Measurements from ENCODE around the gene CCDC78. TPM values are rescaled to one million over a fixed set of nuclear protein-coding genes. Genes with fewer than 3 reads are reported as not detected.
"Not testable (repeated sequence)": the region's sequence is repeated elsewhere in the genome, so short reads cannot be mapped to it uniquely, and the experiment has no call there.

Gene CCDC78
- polyA plus RNA-seq, 4 donors, result 1.1 to 3.6 (median 1.8) TPM

DNA sequence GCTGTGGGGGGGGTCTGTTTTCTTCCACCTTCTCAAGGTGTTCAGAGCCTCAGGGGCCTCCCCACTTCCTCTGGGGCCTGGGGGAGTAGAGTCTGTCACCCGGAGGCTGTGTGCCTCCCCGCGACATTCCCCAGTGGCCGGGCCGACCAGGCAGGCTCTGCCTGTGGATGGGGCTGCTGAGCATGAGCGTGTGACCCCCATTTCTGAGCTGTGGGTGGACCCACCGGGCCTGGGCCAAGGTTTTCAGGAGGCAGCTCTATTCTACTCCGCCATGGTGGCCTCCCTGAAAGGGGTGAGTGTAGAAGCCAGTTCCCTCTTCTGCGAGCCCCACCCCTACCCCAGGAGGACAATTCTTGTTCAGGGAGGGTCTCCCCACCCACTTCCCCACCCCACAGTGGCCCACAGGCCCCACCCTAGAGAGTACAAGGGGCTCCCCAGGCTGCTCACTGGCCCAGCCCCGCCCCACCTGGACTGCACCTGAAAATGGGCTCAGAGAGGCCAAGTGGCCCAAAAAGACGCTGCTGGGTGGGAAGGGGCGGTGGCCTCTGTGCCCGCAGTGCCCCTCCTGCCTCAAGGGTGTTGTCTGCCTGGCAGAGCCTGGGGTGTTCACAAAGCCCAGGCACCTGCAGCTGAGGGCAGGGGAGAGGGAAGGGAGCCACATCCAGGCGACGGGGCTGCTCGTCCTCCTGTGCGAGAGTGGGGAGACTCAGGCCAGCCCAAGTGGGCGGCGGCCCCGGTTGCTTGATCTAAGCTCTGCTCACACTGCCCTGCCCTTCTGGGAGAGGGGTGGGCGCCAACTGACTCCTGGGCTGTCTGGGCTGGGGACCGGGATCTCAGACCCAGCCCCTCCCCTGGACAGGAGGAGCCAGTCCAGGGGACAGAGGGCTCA lies 35.6 kb upstream of the CCDC78 start:
- no peak for DNase-seq (ENCODE audit: low read depth in 4 of 4, low spot score in 3 of 4)

DNA sequence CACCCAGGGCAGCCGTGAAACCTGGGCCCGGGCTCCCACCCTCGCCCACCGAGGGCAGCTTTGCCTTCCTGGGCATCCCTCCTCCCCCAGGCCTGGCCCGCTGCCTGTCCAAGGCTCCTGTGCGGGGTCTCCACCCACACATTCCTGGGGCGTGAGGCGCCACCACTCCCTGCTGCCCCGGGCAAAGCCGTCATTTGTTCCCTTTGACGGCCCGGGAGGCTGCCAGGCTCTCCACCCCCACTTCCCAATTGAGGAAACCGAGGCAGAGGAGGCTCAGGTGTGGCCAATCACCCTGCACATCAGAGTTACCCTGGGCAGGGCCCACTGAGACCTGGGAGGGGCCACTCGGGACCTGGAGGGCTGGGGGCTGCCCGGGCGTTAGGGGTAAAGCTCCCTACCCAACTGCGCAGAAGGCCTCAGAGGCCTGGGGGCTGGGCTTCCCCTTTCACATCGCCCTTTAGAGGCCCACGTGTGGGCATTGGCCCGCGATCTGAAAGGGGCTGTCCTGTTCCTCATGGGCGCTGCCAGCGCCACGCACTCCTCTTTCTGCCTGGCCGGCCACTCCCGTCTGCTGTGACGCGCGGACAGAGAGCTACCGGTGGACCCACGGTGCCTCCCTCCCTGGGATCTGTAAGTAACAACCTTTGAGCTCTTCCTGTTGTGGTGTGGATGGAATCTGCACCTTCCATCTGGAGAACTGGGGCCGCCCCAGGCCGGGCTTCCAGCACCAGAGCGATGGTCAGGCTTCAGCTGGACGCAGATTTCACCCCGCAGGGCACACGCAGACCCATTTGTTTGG lies 34.5 kb upstream of the CCDC78 start, which contains the start of gene MSLN:
MSLN (plus strand) TSS at position 190 of the 799 bp plus-strand sequence. CDS start 1,947 bp downstream, outside the sequence.
- no peak for DNase-seq (ENCODE audit: low read depth in 4 of 4, low spot score in 3 of 4)

DNA sequence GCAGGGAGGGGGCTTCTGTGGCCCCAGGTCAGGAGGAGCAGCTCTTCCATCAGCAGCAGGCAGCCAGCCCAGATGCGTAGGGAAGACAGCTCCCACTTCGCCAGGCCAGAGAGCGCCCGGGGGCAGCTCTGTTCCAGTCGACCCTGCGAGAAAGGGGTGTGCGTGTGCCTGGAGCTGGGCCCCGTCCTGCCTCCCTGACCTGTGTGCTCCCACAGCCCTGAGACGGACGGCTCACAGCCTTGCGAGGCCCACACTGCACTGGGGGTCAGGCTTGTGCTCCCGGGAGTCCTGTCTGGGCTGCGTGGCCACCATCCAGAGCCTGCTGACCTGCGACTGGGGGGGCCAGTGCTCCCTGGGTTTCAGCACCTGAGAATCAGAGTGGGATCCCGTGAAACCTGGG lies 33.8 kb upstream of the CCDC78 start:
- DNase-seq (ENCODE audit: low read depth in 4 of 4, low spot score in 3 of 4), result no peak

DNA sequence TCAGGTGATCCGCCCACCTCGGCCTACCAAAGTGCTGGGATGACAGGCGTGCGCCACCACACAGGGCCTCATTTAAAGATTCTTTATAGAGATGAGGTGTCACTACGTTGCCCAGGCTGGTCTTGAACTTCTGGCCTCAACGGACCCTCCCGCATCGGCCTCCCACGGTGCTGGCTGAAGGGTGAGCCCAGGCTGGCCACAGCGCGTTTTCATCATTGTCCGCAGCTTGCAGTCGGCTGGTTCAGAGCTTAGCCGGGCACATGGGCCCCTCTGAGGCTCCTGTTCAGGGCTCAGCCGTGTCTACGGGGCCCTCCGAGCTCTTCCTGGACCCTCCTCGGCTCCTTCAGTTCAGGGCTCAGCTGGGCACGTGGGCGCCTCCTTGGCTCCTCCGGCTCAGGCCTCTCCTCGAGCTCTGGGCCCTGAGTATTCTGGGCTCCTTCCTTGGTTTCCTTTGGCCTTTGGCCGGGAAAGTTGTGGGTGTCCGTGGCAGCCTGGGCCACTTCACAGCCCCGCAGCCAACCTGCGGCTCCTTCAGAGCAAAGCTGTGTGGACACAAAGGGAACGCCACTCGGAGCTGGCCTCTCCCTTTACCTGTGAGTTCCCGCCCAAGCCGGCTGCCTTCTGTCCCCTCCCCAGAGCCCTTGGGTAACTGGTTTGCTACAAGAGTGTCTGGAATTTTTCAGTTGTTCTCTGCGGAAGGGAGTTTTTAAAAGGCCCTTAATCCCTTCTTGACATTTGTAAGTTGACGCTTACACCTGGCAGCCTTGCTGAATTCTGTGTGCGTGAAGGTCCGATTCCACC lies 33.1 kb upstream of the CCDC78 start:
- DNase-seq (ENCODE audit: low read depth in 4 of 4, low spot score in 3 of 4), result no peak

DNA sequence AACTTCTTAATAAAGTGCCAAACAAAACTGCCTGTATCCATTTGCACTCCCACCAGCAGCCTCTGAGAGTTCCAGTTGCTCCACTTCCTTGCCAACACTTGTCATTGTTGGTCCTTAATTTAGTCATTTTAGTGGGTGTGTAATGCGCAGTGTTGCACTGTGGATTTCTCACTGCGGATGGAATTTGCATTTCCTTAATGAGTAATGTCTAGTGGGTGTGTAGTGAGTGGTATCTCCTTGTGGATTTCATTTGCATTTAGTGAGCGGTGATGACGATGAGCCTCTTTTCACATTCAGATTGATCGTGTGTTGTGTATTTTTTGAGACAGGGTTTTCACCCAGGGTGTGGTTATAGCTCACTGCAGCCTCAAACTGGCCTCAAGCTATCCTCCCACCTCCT lies 30.2 kb upstream of the CCDC78 start:
- no peak for DNase-seq (ENCODE audit: low read depth in 4 of 4, low spot score in 3 of 4)

DNA sequence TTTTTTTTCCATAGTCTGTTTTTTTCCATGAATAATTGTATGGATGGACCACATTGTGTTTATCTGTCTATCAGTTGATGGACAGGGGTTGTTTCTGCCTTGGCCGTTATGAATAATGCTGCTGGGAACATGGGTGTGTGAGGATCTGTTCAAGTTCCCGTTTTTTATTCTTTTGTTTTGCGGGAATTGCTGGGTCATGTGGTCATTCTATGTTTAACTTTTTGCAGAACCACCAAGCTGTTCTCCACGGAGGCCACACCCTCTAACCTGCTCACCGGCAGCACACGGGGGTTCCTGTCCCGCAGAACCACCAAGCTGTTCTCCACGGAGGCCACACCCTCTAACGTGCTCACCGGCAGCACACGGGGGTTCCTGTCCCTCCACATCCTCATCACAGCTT lies 28.4 kb upstream of the CCDC78 start:
- no peak for DNase-seq (ENCODE audit: low read depth in 4 of 4, low spot score in 3 of 4)

DNA sequence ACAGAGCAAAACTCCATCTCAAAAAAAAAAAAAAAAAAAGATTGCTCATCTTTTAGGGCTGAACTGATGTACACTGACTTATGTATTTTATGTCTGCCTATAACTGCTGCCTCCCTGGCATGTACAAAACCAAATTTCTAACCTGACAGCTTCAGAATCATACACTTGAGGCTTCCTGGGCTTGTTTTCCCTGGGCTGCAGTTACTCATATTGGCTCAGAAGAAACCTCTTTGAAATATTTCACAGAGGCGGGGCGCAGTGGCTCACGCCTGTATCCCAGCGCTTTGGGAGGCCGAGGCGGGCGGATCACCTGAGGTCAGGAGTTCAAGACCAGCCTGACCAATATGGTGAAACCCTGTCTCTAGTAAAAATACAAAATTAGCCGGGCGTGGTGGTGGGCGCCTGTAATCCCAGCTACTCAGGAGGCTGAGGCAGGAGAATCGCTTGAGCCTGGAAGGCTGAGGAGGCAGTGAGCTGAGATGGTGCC lies 27.9 kb upstream of the CCDC78 start:
- DNase-seq (ENCODE audit: low read depth in 4 of 4, low spot score in 3 of 4), result not testable (repeated sequence)

DNA sequence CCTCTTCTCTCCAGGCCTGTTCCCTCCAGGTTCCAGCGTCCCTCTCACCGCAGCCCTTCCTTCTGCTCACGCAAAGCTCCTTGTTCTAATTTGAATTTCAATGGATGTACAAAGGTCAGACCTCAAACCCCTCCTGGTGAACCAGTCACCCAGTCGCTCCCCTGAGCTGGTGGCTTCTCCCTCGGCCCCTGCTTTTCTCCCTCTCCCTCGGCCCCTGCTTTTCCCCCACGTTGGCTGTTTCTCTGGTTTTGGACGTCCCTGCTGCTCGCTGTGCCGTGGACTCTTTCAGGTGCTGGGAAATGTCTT lies 25.7 kb upstream of the CCDC78 start:
- DNase-seq (ENCODE audit: low read depth in 4 of 4, low spot score in 3 of 4), result no peak

DNA sequence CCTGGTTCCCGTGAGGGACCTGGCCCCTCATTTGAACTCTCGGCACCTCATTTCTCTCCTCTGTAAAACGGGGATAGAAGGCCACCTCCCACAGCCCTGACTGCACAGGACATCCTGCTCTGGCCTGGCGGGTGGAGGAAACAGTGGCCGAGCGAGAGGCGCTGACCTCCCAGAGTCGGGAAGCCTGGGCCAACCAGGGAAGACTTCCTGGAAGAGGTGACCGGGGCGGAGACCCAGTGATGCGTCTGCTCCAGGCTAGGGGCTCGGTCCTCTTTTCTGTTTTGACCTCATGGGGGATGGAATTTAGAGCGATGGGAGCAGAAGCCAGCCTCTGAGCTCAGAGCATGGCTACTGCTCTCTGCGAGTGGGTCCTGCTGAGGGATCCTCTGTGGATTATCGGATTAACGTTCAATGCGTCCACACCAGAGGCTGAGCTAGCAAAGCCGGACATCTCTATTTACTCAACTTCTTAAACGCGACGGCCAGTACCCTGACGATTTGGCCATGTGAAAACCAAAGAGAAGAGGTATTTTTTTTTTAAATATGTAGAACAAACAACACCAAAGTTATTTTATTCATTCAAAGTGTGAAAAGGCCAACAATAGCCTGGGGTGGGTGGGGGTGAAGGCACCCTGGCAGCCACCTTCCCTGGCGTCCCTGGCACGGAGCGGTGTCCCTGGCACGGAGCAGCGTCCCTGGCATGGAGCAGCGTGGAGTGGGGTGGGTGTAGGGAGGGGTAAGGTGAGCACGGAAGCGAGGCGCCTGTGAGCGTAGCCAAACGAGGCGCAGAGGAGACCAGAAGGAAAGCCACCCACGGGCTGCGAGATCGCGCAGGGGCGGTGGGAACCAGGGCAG lies 25.1 kb upstream of the CCDC78 start:
- DNase-seq (ENCODE audit: low read depth in 4 of 4, low spot score in 3 of 4), result no peak

DNA sequence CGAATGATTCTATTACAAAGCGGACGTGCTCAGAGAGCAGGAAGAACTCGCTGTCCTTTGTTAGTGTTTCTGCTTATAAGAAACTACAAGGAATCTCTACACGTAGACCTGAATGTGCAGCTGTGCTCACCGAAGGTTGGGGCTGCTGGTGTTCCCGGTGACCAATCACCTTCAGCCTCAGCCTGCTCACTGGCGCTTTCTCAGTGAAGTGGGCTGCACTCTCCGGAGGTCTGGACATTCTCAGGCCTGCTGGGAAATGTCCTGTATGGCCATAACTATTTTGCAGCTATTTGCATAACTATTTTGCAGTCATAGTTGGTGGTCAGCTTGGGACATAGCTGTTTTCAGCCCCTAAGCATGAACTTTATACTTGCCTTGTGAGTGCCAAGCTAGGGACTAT lies 24.2 kb upstream of the CCDC78 start:
- no peak for DNase-seq (ENCODE audit: low read depth in 4 of 4, low spot score in 3 of 4)

DNA sequence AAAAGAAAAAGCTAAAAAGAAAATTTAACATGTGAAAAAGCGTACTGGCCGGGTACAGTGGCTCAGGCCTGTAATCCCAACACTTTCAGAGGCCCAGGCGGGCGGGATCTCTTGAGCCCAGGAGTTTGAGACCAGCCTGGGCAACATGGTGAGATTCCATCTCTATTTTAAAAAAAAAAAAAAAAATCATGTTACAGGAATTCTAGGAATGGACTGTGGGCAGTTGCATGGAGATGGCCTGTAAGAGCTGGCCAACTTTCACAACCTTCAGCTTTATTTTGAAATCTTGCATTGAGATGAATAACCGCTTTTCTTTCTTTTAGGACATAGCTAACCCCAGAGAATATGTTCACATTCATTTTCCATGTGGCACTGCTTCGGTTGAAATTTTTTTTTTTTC lies 22.8 kb upstream of the CCDC78 start:
- DNase-seq (ENCODE audit: low read depth in 4 of 4, low spot score in 3 of 4), result no peak

DNA sequence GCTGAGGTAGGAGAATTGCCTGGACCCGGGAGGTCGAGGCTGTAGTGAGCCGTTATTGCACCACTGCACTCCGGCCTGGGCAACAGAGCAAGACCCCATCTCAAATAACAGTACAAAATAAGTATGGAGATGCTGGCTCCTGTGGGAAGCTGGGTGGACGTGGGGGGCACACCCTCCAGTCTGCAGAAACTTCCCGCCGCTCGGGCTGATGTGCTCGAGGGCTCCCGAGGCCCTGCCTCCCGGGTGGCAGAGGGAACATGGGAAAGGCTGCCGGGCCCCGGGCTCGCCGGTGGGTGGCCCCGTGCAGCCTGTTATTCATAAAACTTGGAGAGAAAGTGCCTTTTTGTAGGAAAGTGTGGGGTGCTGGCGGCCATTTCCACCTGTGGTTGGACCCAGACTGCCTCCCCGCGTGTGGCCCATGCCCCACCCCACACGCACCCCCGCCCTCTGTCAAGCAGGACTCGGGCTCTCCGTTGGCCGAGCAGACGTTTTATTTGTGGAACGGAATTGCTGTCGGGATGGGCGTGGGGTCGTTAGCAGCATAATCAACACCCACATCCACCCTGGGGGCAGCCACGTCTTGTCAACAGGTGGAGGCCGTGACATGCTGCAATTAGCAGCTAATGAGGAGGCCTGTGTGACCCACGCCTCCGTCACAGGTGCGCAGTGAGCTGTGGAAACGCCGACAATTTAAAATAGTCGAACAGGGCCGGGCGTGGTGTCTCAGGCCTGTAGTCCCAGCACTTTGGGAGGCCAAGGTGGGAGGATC lies 21.9 kb upstream of the CCDC78 start:
- DNase-seq (ENCODE audit: low read depth in 4 of 4, low spot score in 3 of 4), result no peak

DNA sequence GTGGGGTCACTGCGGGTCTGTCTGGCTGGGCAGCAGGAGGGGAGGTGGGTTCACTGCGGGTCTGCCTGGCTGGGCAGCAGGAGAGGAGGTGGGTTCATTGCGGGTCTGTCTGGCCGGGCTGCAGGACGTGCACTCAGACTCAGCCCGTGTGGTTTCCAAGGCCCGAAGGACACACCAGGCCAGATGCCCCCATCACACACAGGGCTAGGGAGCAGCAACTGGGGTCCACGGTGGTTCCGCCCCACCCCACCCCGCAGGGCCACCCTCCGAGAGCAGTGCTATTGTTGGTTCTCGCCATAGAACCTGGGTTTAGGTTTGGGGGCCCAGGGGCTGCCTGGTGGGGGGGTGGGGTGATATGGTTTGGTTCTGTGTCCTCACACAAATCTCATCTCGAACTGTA lies 20.4 kb upstream of the CCDC78 start:
- DNase-seq (ENCODE audit: low read depth in 4 of 4, low spot score in 3 of 4), result no peak

DNA sequence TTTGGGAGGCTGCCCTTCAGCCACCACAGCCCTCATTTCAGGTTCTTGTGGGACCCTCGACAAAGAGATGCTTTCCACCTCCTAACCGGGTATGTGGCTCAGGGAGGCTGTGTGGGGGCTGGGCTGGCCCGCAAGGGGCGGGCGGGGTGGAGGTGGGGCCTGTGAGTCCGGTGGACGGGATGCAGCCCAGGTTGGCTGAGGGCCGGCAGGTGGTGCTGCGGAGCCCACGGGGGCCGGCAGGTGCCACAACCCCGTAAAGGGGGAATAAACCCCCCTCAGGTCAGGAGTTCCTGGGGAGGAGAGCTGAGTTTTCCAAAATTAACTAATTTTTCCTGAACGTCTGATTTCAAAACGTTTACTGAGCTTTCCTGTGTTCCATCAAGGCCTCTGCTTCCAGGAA lies 19.5 kb upstream of the CCDC78 start:
- no peak for DNase-seq (ENCODE audit: low read depth in 4 of 4, low spot score in 3 of 4)

DNA sequence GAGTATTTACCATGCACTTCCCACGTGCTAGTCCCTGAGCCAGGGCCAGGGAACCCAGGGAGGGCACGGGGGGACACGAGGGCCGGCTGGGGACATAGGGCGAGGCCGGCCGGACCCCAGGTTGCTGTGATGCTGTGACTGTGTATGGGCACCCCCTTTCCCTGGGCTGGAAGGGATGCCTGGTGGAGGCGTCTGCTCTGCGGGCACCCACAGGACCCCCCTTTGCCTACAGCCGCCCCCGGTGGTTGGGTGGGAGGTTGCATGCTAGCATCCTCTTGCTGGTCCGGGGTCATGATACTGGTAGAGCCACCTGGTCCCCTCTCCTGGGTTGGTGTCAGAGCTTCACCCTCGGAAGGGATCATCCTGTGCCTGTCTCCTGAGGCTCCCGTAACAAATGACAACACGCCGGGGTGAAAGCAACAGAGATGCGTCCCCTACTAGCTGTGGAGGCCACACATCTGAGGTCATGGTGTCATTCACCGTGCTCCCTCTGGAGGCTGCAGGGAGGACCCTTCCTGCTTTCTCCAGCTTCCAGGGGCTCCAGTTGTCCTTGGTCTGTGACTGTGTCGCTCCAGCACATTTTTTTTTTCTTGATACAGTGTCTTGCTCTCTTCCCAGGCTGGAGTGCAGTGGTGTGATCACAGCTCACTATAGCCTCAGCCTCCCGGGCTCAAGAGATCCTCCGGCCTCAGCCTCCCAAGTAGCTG lies 17.7 kb upstream of the CCDC78 start:
- no peak for DNase-seq (ENCODE audit: low read depth in 4 of 4, low spot score in 3 of 4)

DNA sequence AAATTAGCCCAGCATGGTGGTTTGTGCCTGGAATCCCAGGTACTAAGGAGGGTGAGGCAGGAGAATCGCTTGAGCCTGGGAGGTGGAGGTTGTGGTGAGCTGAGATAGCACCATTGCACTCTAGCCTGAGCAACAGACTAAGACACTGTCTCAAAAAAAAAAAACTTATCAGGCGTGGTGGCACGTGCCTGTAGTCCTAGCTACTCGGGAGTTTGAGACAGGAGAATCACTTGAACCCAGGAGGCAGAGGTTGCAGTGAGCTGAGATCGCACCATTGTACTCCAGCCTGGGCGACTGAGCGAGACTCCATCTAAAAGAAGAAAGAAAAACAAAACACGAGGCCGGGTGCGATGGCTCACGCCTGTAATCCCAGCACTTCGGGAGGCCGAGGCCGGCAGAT lies 16.7 kb upstream of the CCDC78 start:
- DNase-seq (ENCODE audit: low read depth in 4 of 4, low spot score in 3 of 4), result not testable (repeated sequence)

DNA sequence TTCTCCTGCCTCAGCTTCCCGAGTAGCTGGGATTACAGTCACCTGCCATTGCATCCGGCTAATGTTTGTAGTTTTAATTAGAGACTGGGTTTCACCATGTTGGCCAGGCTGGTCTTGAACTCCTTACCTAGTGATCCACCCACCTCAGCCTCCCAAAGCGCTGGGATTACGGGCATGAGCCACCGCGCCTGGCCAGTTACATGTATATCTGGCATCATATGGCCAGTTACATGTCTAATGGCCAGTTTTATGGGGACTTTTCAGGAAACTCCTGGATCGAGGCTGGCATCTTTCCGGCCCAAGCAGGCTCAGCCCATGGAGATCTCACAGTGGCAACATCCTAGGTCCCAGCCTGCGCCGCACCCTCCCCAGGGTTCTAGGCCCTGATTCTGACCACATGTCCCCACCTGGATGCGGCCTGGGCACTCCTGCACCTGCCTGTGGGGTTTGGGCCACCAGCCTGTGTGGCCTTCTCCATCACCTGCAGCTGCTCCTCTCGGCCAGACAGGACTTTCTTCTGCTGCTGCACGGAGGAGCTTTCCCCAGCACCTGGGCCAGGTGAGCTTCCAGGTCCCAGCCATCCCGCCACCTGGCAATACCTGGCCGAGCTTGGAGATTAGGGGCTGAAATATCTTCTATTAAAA lies 15.9 kb upstream of the CCDC78 start:
- DNase-seq (ENCODE audit: low read depth in 4 of 4, low spot score in 3 of 4), result no peak

All from right renal pelvis (tissue), 4 donors.